ENCODE measurements around the gene RALGAPB.
"Not testable (repeated sequence)": the region's sequence is repeated elsewhere in the genome, so short reads cannot be mapped to it uniquely, and the experiment has no call there.

Gene RALGAPB

DNA sequence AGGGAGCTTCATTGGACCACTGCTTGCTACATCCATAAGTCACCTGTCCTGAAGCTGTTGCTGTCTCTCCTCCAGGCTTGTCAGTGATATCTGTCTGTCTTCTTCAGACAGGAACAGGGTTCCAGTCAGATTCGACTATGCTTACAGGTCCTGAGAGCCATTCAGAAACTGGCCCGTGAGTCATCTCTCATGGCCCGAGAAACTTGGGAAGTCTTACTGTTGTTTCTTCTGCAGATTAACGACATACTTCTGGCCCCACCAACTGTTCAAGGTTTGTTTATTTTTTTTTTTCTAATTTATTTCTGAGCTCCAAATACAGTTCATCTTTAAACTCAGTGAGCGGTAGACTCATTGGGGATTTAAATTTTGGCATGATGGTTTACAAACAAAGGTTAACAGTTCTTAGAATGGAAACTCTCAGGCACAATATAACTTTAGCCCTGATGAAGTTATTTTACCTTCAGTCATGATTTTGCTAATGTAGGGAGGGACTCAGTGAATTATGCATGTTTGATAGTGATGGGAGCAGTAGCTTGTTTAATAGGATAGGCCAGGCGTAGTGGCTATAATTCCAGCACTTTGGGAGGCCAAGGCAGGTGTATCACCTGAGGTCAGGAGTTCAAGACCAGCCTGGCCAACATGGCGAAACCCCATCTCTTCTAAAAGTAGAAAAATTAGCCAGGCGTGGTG lies 24.7 kb downstream of the RALGAPB start:
- no peak for DNase-seq (ENCODE audit: low spot score)

DNA sequence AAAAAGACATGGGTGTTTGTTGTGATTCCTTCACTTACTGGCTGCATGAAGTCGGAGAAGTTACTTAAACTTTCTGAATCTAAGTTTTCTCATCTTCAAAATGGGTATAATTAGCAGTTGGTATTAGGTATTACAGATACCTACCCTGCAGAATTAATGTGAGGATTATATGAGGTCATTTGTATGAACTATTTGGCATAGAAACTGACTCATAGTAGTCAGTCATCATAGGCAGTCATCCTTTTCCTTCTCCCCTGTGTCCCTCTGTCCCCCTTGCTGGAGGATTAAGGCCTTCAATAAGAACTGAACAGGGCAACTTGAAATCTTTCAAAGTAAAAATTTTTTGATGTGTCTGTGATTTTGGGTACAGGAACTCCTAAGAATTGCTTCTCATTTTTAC lies 26.3 kb downstream of the RALGAPB start:
- DNase-seq (ENCODE audit: low spot score), result no peak

DNA sequence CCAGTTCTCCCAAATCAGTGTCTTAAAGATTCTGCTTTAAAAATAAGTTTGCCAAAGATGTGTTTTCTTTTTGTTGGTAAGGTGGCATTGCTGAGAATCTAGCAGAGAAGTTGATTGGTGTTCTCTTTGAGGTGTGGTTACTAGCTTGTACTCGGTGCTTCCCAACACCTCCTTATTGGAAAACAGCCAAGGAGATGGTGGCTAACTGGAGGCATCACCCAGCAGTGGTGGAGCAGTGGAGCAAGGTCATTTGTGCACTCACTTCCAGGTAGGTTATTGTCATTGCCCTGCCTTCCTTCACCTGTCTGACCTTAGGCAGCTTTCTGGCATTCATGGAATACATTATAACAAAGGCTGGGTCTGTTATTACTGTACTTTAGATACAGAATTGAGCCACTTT lies 26.7 kb downstream of the RALGAPB start:
- no peak for DNase-seq (ENCODE audit: low spot score)

DNA sequence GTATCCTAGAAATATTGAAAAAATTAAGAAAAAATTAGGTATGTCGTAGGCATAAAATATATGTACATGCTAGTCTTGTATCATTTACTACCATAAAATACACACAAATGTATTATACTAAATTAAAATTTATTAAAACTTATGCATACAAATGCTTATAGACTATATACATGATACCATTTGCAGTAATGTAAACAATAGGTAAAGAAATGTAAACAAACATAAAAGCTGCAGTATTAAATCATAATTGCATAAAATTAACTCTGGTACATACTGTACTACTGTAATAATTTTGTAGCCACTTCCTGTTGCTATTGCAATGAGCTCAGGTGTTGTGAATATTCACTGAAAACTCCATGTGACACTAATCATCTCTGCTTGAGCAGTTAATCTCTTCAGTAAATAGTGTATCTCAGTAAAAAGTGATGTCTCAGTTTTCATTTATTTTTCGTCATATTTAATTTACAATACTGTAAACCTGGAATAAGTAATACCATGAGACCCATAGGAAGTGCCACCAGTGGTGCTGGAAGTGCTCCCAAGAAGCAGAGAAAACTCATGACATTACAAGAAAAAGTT lies 29.3 kb downstream of the RALGAPB start:
- DNase-seq (ENCODE audit: low spot score), result no peak

DNA sequence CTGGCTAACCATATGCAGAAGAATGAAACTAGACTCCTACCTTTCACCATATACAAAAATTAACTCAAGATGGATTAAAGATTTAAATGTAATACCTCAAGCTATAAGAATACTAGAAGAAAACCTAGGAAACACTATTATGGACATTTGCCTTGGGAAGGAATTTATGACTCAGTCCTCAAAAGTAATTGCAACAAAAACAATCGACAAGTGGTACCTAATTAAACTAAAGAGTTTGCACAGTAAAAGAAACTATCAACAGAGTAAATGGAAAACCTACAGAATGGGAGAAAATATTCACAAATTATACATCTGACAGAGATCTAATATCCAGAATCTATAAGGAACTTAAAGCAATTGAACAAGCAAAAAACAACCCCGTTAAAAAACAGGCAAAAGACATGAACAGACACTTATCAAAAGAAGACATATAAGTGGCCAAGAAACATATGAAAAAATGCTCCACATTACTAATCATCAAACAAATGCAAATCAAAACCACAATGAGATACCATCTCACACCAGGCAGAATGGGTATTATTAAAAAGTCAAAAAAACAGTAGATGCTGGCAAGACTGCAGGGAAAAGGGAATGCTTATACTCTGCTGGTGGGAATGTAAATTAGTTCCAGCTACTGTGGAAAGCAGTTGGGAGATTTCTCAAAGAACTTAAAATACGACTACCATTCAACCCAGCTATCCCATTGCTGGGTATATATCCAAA lies 31.9 kb downstream of the RALGAPB start:
- no peak for DNase-seq (ENCODE audit: low spot score)

DNA sequence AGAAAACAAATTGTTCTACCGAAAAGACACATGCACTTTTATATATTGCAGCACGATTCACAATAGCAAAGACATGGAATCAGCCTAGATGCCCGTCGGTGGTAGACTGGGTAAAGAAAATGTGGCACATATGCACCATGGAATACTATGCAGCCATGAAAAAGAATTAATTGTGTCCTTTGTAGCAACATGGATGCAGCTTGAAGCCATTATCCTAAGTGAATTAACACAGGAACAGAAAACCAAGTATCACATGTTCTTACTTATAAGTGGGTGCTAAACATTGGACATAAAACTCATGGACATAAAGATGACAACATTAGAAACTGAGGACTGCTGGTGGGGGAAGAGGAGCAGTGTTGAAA lies 32.4 kb downstream of the RALGAPB start:
- DNase-seq (ENCODE audit: low spot score), result no peak

DNA sequence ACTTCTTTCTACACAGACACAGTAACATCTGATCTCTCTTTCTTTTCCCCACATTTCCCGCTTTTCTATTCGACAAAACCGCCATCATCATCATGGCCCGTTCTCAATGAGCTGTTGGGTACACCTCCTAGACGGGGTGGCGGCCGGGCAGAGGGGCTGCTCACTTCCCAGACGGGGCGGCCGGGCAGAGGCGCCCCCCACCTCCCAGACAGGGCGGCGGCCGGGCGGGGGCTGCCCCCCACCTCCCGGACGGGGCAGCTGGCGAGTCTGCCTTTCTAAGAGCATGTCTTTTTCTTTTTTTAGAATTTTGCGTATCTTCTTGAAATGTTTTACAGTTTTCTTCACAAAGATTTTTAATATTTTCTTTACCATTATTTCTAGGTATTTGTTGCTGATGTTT lies 39.1 kb downstream of the RALGAPB start:
- not testable (repeated sequence) for DNase-seq (ENCODE audit: low spot score)

DNA sequence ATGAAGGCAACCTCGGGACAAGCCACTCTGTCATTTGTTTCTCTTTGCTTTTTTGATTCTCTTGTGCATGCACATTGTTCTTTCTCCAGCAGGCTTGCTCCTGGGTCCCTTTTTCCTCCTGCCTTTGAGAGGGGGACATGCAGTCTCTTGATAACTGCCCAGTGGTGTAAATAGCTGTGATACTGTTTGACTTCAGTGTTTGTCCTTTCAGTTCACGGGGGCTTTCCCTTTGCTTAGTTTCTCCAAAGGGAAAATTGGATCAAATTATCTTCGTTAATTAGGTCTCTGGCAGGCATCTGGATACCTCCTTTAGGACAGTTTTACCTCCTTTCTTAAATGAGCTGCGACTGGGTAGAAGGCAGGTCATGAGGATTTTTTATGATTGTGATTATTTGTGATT lies 41.5 kb downstream of the RALGAPB start:
- no peak for DNase-seq (ENCODE audit: low spot score)

DNA sequence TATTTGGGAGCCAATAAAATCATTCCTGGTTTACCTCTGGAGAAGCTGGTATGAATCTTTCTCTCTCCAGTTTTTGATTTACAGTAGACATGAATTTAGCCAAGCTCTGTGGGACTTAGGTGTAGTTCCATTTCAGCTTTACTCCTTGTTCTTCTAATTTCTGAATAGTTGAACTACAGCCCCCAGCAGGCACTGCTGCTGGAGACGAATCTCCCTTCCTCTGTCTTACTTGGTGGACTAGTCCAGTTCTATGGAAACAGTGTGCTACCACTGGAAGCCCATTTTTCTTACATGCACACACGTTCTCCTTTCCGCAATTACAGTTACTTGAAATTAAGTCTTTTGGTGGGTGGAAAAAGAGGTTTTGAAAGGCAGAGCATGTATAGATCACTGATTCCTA lies 42.3 kb downstream of the RALGAPB start:
- no peak for DNase-seq (ENCODE audit: low spot score)

DNA sequence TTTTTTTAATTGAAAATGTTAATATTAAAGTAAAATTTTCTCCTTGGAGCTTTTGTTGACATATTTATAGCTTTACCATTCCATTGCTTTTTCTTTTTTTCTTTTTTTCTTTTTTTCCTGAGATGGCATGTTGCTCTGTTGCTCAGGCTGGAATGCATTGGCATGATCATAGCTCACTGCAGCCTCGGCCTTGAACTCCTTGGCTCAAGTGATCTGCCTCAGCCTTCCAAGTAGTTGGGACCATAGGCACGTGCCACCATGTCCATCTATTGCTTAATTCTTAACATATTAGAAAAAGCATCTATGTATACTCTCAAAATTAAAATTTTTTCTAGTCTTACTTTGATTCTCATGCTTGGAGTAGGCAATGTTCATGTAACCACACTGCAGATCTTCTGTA lies 43.0 kb downstream of the RALGAPB start:
- DNase-seq (ENCODE audit: low spot score), result no peak

DNA sequence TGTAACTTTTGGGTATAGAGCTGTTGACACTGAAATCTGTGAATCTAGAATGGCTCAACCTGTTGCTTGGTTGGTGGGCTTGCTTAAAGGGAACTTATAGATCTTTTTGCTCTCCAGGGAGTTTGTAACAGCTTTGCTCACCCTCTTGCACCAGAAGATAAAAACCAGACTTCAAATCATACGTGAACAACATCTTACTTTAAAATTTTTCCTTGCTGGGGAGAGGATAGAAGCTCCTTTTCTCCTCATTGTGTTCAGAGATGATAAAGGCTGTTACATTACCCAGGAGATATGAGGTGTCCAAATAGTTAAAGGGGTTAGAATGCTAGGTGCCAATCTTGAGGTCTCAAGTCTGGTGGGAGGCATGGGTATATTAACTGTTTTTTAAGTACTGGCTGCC lies 46.8 kb downstream of the RALGAPB start:
- DNase-seq (ENCODE audit: low spot score), result no peak

DNA sequence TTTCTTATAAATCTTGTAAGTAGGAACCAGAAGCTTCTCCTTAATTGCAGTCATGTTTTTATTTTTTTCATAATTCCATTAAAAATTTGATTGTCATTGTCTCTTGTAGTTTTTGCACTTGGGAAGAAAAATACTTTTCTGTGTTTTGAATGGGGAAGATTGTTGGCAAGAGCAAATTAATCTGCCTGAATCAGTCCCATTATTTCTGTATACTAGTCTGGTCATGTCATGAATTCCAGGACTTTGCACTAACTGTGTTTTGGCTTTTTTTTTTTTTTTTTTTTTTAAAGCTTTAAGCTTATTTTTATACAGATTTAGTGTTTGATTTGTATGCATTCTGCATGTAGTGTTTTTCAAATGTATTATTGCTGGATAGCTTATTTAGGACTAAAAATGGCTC lies 47.6 kb downstream of the RALGAPB start:
- no peak for DNase-seq (ENCODE audit: low spot score)

DNA sequence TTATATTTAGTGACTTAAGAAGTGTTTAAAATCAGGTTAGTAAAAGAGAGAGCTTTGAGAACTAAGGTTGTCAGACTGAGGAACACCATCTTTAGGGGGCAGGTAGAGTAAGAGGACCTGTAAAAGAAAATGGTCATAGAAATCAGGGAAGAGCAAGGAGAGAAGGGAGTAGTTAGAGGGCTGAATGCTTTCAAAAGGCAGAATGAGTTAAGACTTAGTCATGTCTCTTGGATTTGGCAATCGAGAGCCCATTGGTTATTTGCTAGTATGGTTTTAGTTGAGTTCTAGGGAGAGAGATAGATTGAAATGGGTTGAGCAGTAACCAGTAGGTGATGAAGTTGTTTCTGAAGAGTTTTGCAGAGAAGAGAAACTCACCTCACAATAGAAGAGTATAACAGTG lies 51.1 kb downstream of the RALGAPB start:
- DNase-seq (ENCODE audit: low spot score), result no peak

DNA sequence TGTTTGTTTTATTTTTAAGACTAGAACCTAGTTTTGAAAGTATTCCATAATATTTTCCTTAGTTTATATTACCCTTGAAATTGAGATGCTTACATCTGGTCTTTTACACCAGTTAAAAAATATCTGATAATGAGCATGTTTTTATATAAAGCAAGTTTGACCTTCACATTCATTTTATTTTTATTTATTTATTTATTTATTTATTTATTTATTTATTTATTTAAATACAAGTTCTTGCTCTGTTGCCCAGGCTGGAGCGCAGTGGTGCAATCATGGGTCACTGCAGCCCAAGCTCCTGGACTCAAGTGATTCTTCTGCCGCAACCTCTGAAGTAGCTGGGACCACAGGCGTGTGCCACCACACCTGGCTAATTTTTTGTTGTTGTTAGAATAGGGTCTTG lies 55.5 kb downstream of the RALGAPB start:
- DNase-seq (ENCODE audit: low spot score), result no peak

DNA sequence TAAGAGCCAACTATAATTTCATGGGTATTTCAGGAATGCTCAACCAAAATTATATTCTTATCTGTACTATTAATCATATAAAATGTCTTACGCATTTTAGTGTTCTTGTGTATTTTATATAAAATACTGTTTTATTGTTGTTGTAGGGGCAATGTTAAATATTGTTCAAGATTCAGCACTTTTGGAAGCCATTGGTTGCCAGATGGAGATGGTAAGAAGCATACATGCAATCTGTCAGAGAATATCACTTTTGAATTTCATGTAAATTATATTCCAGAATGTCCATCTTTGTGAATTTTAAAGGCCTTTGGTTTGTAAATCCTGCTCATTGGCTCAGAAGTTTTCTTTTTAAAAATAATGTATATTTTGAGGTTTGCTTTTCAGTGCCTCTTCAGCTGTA lies 58.4 kb downstream of the RALGAPB start:
- DNase-seq (ENCODE audit: low spot score), result no peak

DNA sequence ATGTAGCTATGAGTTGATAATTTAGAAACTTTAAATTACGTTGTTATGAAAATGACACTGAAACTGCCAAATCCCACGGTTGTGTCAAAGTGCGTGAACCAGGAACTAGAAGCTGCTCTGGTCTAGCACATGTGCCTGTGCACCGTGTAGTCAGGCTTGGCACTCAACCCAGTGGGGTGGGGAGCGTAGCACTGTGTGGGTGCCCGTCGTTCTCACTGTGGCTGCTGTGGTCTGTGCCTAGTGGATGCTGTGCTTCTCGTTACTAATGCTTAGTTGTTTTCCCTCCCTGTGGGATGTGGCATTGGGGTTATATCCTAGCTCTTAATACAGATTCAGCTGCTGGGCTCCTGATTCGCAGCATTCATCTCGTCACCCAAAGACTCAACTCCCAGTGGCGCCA lies 62.1 kb downstream of the RALGAPB start:
- DNase-seq (ENCODE audit: low spot score), result no peak

DNA sequence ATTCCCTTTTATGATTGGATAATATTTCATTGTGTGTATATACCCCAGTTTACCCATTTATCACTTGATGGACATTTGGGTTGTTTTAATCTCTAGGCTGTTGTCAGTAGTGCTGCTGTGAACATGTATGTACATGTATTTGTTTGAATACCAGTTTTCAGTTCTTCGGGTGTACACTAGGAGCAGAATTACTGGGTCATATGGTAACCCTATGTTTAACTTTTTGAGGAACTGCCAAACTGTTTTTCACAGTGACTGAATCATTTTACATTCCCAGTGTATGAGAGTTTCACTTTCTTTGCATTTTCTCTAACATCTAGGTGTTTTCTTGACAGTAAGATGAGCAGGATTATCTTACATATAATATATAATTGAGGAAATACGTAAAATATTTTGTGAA lies 63.7 kb downstream of the RALGAPB start:
- no peak for DNase-seq (ENCODE audit: low spot score)

DNA sequence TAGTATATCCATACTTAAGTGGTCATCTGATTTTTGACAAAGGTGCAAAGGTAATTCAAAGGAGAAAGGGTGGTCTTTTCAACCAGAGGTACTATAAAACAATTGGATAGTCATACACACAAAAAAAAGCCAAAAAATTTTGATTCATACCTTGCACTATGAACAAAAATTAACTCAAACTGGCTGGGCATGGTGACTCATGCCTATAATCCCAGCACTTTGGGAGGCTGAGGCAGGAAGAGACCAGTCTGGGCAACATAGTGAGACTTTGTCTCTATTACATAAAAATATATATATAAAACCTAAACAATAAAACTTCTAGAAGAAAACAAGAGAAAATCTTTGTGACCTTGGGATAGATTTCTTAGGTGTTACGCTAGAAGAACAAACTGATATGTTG lies 64.5 kb downstream of the RALGAPB start:
- DNase-seq (ENCODE audit: low spot score), result no peak

DNA sequence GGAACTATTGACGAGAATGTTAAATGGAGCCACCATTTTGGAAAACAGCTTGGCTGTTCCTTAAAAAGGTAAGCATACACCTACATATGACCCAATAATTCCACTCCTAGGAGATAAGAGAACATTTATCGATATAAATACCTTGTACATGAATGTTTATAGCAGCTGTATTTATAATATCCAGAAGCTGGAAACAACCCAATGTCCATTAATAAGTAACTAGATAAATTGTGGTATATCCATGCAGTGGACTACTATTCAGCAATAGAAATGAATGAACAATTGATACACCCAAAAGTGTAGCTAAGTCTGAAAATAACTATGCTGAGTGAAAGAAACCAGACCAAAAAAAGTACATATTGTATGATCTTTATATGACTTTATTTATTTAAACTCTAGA lies 66.1 kb downstream of the RALGAPB start:
- no peak for DNase-seq (ENCODE audit: low spot score)

DNA sequence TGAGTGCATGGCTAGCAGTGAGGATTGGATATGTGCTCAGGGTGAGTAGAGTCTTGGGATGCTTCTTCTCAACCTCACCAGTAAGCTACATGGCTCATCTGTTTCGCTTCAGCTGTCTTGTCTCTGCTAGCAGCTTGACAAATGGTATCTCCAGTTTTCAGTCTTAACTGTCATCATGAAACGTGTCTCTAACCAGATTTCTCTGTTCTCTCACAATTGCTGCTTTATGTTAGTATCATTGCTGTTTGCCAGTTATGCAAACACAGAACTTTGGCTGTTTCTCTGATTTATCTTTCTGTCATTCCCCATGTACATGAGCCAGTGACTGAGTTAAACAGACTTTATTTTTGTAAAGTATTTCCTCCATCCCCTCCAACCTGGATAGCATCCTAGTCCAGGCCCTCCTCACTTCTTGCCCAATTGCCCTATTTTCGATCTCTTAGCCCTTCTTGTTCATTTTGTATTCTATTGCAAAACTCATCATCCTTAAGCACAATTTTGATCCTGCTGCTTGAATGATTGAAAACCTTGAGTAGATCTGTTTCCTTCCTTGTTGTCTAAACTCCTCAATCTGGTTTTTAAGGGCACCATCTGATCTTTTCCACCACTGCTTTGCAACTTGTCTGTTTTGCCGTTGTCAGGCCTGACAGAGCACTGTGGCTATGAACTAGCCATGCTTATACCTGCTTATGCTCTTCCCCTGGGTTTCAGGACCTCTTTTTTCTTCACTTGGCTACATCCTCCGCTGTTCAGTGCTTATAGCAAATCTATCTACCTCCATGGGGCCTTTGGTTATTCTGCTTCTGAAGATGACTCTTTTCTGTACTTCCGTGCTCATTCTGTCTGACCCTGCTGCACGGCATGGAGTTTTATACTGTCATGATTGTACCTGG lies 70.6 kb downstream of the RALGAPB start:
- DNase-seq (ENCODE audit: low spot score), result no peak

DNA sequence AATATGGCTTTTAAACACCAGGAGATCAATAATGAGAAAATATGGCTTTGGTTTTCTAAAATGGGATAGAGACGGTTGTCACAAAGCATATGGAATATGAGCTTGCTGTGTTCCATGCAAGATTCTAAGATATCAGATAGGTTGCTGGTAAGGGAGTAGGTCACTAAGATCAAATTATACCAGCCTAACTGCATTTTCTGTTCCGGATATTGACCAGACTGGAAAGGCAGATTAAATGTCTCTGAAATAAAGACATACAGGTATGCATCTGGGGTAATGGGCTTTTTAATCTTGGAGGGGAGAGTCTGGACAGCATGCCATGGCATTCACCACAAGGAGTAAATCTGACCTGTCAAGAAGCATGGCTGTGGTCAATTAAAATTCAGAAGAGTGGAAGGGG lies 73.1 kb downstream of the RALGAPB start:
- no peak for DNase-seq (ENCODE audit: low spot score)

DNA sequence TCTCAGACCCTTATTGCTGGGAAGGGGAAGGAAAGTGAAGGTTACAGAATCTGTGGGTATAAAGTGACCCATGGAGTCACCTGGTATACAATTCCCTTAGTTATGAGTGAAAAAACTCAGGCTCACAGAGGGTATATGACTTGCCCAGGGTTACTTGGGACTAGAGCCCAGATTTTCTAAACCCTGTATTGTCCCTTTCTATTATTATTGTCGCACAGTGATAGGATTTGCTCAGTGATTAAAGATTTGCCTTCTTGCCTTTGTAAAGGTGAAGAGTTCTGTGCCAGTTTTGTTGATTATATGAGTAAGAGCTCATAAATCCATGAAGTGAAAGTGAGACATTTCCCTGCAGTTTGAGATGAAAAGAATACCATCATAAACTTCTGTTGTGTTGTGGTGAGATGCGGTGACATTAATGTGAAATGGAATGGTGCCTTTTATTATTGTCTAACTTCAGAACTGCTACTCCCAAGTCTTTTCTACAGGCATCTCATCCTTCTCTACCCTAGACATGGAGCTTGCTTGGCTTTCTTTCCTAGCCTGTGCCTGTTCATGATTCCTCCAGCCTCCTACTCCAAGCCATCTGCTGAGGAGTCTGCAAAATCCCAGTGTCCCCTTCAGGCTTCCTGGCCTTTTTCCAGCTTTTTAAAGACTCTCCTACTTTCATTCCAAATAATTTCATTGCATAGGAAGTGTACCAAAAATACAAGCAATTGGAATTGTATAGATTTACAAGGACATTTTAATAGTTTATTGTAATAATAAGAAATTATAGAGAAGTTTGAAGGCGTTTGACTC lies 74.8 kb downstream of the RALGAPB start:
- no peak for DNase-seq (ENCODE audit: low spot score)

Measured in CD4-positive, alpha-beta T cell treated with Interleukin-6 at 100 ng/mL for 8 hours (primary cell).